GM12872 (cell line): ENCODE results near the gene DAPK2.

Source experiments
- CTCF ChIP-seq: IDR thresholded peaks from 3 replicates; pipeline ENCODE4 v1.5.1; 2011; ENCODE audit warnings: low read depth, mild to moderate bottlenecking, low read length, moderate library complexity; ENCODE audit not compliant: insufficient read depth

The DAPK2 gene

GRCh38 chr15:63857461-63857856 is 188.8 kb downstream of the DAPK2 start:
- no peak for TF ChIP-seq CTCF
